T-helper 1 cell treated with Interleukin-12 subunit alpha and Interleukin-12 subunit beta and Interleukin-4 antibody, amounts not matched to agents 30 μg/mL and 1 μg/mL, for 36 hours (primary cell): ENCODE data around the gene COL27A1.

ENCODE experiments used
- H3K27ac Mint-ChIP-seq: one replicate; pipeline ENCODE4 v1.8.0; 2021; ENCODE audit warnings: mild to moderate bottlenecking, mixed read lengths
- H3K27me3 Mint-ChIP-seq: one replicate; pipeline ENCODE4 v1.8.0; 2021; ENCODE audit warnings: low read depth, mixed read lengths
- H3K36me3 Mint-ChIP-seq: one replicate; pipeline ENCODE4 v1.8.0; 2021; ENCODE audit warnings: low read depth, mixed read lengths
- H3K4me1 Mint-ChIP-seq: one replicate; pipeline ENCODE4 v1.8.0; 2021; ENCODE audit warnings: low read depth, mixed read lengths
- H3K4me3 Mint-ChIP-seq: one replicate; pipeline ENCODE4 v1.8.0; 2021; ENCODE audit warnings: mild to moderate bottlenecking, moderate library complexity, mixed read lengths
- H3K9me3 Mint-ChIP-seq: one replicate; pipeline ENCODE4 v1.8.0; 2021; ENCODE audit warnings: mixed read lengths

The COL27A1 gene

GRCh38 chr9:114166103-114166470, 10.8 kb downstream of the COL27A1 start:
- H3K27me3 Mint-ChIP-seq: no peaks in the 10 kb centered on the region
- no peaks in the 10 kb centered on the region for H3K36me3 Mint-ChIP-seq
- H3K4me3 Mint-ChIP-seq: no peak overlapping the region
- no peak overlapping the region for H3K27ac Mint-ChIP-seq
- H3K4me1 Mint-ChIP-seq: no peaks in the 10 kb centered on the region
- no peaks in the 10 kb centered on the region for H3K9me3 Mint-ChIP-seq

- H3K36me3 Mint-ChIP-seq: no peaks in the 10 kb centered on the region
- no peaks in the 10 kb centered on the region for H3K27me3 Mint-ChIP-seq
- no peak overlapping the region for H3K27ac Mint-ChIP-seq
- no peak overlapping the region for H3K4me3 Mint-ChIP-seq
- no peaks in the 10 kb centered on the region for H3K4me1 Mint-ChIP-seq
- no peaks in the 10 kb centered on the region for H3K9me3 Mint-ChIP-seq
These were observed 11.6 kb downstream of the COL27A1 start for GRCh38 chr9:114166614-114167572.

- Mint-ChIP-seq H3K27me3 (no peaks in the 10 kb centered on the region), H3K4me1 (no peaks in the 10 kb centered on the region), H3K9me3 (no peaks in the 10 kb centered on the region), H3K36me3 (no peaks in the 10 kb centered on the region), H3K4me3 (no peak overlapping the region), H3K27ac (no peak overlapping the region)
These were observed 12.3 kb downstream of the COL27A1 start for GRCh38 chr9:114167591-114168091.

- no peak overlapping the region for H3K4me3 Mint-ChIP-seq
- H3K9me3 Mint-ChIP-seq: no peaks in the 10 kb centered on the region
- no peaks in the 10 kb centered on the region for H3K36me3 Mint-ChIP-seq
- H3K4me1 Mint-ChIP-seq: no peaks in the 10 kb centered on the region
- H3K27ac Mint-ChIP-seq: no peak overlapping the region
- no peaks in the 10 kb centered on the region for H3K27me3 Mint-ChIP-seq
These were observed 13.1 kb downstream of the COL27A1 start for GRCh38 chr9:114168281-114169028.

GRCh38 chr9:114169029-114169951, 14.0 kb downstream of the COL27A1 start:
- H3K9me3 Mint-ChIP-seq: no peaks in the 10 kb centered on the region
- H3K36me3 Mint-ChIP-seq: no peaks in the 10 kb centered on the region
- H3K27ac Mint-ChIP-seq: no peak overlapping the region
- no peak overlapping the region for H3K4me3 Mint-ChIP-seq
- no peaks in the 10 kb centered on the region for H3K4me1 Mint-ChIP-seq
- no peaks in the 10 kb centered on the region for H3K27me3 Mint-ChIP-seq

- Mint-ChIP-seq H3K27ac (no peak overlapping the region), H3K36me3 (no peaks in the 10 kb centered on the region), H3K9me3 (no peaks in the 10 kb centered on the region), H3K27me3 (no peaks in the 10 kb centered on the region), H3K4me3 (no peak overlapping the region), H3K4me1 (no peaks in the 10 kb centered on the region)
These were observed 14.8 kb downstream of the COL27A1 start for GRCh38 chr9:114169952-114170770.

GRCh38 chr9:114170771-114171461, 15.6 kb downstream of the COL27A1 start:
- H3K4me1 Mint-ChIP-seq: no peaks in the 10 kb centered on the region
- no peak overlapping the region for H3K27ac Mint-ChIP-seq
- no peaks in the 10 kb centered on the region for H3K27me3 Mint-ChIP-seq
- no peaks in the 10 kb centered on the region for H3K9me3 Mint-ChIP-seq
- H3K36me3 Mint-ChIP-seq: no peaks in the 10 kb centered on the region
- H3K4me3 Mint-ChIP-seq: no peak overlapping the region

- Mint-ChIP-seq H3K9me3 (no peaks in the 10 kb centered on the region), H3K27me3 (no peaks in the 10 kb centered on the region), H3K27ac (no peak overlapping the region), H3K4me3 (no peak overlapping the region), H3K4me1 (no peaks in the 10 kb centered on the region), H3K36me3 (no peaks in the 10 kb centered on the region)
These were observed 16.2 kb downstream of the COL27A1 start for GRCh38 chr9:114171500-114171899.

GRCh38 chr9:114172981-114173833, 17.9 kb downstream of the COL27A1 start:
- Mint-ChIP-seq H3K9me3 (no peaks in the 10 kb centered on the region), H3K27ac (no peak overlapping the region), H3K36me3 (no peaks in the 10 kb centered on the region), H3K27me3 (no peaks in the 10 kb centered on the region), H3K4me1 (no peaks in the 10 kb centered on the region), H3K4me3 (no peak overlapping the region)

- H3K4me3 Mint-ChIP-seq: no peak overlapping the region
- no peak overlapping the region for H3K27ac Mint-ChIP-seq
- H3K36me3 Mint-ChIP-seq: no peaks in the 10 kb centered on the region
- H3K27me3 Mint-ChIP-seq: no peaks in the 10 kb centered on the region
- no peaks in the 10 kb centered on the region for H3K9me3 Mint-ChIP-seq
- no peaks in the 10 kb centered on the region for H3K4me1 Mint-ChIP-seq
These were observed 19.2 kb downstream of the COL27A1 start for GRCh38 chr9:114174557-114174875.

- no peak overlapping the region for H3K4me3 Mint-ChIP-seq
- H3K9me3 Mint-ChIP-seq: no peaks in the 10 kb centered on the region
- H3K27me3 Mint-ChIP-seq: no peaks in the 10 kb centered on the region
- no peaks in the 10 kb centered on the region for H3K36me3 Mint-ChIP-seq
- no peak overlapping the region for H3K27ac Mint-ChIP-seq
- H3K4me1 Mint-ChIP-seq: no peaks in the 10 kb centered on the region
These were observed 19.8 kb downstream of the COL27A1 start for GRCh38 chr9:114174876-114175771.
